MV-4-11 (cell line): ENCODE results near the gene ANKDD1A.

Experiments used
- DNase-seq: peaks from one replicate; lab custom pipeline; 2025; lab: John Stamatoyannopoulos, UW

The ANKDD1A gene

DNA sequence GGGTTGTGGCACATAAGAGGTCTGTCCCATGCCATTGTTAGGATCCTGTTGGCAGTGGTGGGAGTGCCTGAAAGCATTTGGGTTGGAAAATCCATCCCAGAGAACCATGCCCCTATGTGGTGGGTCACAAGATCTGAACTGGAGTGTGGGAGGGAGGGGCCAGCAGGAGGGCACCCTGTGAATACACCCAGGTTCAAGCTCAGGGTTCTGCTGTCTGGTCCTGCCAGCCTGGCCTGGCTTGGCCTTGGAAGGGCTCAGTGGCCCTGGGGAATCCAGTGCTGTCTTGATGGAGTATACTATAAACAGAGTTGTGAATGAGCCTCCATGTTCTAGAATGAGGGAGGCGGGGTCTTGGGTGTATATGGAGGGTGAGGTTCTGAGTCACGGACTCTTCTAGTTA, 11.8 kb downstream of the ANKDD1A start:
- no peak for DNase-seq

DNA sequence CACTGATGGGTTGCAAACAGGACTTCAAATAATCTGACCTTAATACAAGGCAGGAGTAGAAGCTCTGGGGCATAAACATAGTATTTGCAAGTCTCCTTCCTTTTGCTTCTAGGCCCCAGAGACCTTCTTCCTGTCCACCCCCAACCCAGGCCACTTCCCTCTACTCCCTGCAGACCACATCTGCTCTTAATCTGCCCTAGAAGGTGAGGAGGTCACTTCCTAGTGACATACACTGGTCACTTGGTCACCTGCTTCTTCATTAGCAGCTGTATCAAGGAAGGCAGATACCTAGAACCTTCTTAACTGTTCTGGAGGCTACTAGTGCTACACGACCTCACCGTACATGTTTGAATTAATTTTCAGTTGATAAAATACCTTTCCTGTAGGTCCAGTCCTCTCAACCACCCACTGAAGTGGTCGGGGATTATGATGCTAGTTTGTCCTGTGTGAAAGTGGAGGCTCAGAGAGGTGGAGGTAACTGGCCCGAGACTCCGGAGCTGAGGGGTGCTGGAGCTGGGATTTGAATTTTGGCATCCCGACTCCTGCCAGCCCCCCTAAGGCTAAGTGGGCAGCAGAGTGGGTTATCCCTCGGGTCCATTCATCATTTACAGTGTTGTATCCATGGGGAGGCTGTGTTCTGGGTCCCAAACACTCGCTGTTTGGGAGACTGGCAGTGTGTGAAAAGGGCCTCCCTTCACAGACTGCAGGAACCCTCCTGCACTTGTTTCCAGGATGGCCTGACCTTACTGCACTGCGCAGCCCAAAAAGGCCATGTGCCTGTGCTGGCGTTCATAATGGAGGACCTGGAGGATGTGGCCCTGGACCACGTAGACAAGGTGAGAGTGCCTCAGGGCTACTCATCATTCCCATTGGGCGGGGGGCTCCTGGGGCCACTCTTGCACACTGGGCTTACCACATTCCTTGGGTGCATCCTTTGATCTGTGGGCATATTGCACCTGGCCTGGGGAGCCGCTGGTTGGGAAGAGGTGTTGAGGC, 13.9 kb downstream of the ANKDD1A start:
- no peak for DNase-seq

- DNase-seq: no peak
Observed at GRCh38 chr15:64926661-64927060, 15.0 kb downstream of the ANKDD1A start.

GRCh38 chr15:64928626-64929220, 17.0 kb downstream of the ANKDD1A start:
- DNase-seq: no peak

DNA sequence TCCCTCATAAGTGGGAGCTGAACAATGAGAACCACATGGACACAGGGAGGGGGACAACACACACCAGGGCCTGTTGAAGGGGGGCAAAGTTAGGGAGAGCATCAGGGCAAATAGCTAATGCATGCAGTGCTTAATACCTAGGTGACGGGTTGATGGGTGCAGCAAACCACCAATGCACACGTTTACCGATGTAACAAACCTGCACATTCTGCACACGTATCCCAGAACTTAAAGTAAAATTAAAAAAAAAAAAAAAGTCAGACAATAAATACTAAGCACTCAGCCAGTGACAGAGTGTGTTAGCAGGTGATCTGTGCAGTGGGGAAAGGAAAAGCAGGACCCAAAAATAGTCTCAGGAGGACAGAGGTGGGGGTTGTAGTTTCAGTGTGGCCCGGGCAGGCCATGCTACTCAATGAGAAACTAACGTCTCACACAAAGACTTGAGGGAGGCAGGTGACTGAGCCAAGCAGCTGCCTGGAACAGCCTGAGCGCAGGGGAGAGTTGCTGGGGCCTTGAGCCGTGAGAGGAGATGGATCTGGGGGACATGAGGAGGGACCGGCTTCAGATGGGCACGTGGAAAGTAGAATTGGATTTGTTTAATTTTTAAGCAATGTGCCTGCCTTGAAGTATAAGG, 18.4 kb downstream of the ANKDD1A start:
- DNase-seq: no peak

DNA sequence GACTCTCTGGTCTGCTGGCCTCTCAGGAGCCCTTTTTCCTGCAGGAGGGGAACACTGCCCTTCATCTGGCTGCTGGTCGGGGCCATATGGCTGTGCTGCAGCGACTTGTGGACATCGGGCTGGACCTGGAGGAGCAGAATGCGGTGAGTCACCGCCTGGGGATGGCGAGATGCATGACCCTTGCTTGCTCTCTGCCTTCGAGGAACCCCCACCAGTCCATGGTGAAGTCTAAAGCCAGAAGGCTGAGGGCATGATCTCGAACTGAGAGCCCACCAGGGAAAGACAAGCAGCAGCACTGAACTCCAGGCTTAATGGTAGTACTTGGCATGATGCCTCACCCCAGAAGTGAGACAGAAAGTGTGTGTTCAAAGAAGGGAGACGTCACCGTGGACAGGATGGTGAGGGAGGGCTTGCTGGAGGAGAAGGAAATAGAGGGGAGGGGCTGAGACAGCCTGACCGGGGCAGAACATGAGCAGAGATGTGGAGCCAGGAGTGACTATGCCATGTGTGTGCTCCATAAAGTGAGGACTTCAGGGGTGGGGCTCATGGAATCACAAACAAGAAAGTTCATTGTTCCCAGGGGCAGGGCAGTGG, 19.2 kb downstream of the ANKDD1A start:
- no peak for DNase-seq

DNA sequence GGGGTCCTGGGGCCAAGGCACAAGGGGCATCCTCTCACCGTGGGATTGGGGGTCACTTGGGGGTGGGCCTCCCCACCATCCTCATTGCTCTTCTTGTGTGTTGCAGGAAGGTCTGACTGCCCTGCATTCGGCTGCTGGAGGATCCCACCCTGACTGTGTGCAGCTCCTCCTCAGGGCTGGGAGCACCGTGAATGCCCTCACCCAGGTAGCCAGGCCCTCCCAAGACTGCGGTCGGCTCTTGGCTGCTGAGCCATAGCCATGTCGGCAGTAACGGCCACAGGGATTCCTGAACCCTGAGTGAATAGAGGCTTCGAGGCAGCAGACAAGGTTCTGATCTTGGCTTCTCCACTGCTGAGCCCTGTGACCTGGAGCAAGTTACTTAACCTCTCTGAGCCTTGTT, 19.7 kb downstream of the ANKDD1A start:
- no peak for DNase-seq

DNA sequence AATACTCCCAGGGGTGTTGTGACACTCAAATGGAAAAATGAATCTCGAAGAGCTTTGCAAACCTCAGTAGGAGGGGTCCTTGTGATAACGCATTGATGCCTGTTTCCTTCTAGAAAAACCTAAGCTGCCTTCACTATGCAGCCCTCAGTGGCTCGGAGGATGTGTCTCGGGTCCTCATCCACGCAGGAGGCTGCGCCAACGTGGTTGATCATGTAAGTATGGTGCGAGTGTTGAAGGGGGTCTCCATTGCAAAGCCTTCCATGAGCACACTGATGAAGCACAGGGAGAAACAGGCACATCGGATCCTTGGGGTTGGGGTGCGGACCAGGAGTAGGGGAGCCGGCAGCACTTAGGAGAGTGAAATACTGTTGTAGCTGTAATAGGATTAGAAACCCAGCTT, 22.3 kb downstream of the ANKDD1A start:
- no peak for DNase-seq

GRCh38 chr15:64938192-64938591, 26.5 kb downstream of the ANKDD1A start:
- DNase-seq: no peak

- DNase-seq: no peak
Observed at GRCh38 chr15:64942356-64942755, 30.7 kb downstream of the ANKDD1A start.

DNA sequence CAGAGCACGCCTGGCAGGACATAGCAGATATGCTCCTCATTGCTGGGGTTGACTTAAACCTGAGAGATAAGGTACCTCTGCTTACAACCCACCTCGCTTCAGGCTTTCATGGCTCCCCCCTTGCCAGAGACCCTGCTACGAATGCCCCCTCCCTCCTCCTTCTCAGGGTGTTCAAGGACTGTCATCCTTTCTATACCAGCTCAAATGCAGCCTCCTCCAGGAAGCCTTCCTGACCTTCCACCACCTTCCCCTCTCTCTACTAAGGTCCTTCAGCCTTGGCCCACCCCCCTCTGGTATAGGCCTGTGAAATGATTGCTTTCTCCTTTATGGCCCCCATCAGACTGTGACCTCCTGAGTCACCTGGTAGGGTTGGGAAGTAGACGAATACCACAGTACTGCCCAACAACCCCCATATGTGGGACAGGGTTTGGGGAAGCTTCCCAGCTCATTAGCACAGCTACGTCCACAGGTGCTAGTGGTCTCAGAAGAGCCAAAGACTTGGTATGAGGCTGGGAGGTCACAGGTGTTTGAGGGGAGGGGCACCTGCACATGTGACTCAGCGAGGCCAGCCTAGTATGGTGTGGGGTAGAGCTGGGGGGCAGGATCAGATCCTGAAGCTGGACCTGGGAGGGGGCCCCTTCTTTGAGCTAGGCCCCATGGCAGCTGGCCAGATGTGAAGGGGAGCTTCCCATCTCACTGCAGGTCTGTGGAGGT, 32.0 kb downstream of the ANKDD1A start:
- no peak for DNase-seq

DNA sequence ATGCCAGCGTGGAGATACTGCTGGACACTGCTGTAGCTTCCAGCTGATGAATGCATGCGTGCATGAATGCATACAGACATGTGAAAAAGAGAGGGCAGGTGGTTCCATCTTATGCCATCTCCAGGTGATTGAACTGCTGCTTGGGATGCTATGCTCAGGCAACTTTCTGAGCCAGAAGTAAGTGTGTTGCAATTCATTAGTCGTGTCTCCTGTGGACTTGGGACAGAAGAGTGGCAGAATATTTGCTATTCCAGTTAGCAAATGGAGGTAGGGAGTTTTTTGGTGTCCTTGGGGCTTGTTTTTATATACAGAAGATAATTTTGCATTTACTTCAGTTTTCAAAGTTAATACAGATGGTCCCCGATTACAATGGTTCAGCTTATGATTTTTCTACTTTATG, 33.3 kb downstream of the ANKDD1A start:
- DNase-seq: no peak

- DNase-seq: no peak
Observed at GRCh38 chr15:64947211-64947610, 35.5 kb downstream of the ANKDD1A start.

GRCh38 chr15:64948916-64949315, 37.2 kb downstream of the ANKDD1A start:
- DNase-seq: no peak

DNA sequence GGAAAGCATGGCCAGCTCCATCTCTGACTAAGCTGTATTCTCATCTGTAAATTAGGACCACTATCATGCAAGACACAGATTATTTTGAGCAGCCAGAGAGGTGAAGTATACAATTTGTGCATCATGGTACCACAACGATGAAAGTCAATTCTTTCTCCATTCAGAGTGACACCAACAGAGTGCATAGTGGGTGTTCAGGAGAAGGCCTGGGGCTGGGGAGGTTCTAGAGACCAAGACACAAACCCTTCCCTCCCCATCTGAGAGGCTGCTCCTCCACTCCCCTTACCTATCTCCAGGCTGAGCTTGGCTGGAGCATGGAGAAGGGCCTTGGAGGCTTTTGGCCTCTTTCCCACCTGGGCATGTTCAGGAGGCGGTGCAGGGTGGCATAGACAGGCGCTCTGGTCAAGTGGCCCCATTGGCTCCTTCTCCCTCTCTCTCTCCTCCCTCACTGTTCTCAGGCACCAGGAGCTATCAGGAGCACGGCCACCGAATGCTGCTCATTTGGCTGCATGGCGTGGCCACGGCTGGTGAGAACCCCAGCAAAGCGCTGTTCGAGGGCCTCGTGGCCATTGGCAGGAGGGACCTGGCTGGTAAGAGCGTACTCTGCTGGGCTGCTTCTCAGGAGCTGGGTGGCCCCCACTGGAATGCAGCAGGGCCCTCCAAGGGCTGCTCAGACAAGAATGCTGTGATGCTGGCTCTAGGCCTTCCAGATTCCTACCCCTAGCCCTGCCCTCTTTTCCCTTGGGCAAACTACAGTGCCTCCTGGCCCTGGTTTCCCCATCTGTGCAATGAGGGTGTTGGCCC, 37.9 kb downstream of the ANKDD1A start:
- DNase-seq: no peak

DNA sequence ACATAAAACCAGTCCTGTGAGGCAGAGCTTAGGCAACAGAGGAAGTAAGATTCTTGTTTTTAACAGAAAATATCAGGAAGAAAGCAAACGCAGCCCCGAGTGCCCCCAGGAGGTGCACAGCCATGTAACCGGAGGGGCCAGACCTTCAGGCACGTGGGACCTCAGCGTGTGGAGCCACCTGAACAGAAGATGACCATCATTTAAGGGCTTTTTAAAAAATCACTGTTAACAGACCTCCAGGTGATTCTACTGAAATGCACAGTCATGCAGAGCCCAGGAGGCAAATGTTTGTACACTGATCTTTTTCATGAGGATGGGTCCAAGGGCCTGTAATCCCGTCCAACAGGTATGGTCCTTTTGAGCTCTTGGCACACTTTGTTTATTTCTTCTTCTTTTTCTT, 39.2 kb downstream of the ANKDD1A start:
- peak; percentile 37 for DNase-seq

- DNase-seq: no peak
Observed at GRCh38 chr15:64951777-64952418, 40.2 kb downstream of the ANKDD1A start.

- DNase-seq: no peak
Observed at GRCh38 chr15:64954395-64954794, 42.7 kb downstream of the ANKDD1A start.

DNA sequence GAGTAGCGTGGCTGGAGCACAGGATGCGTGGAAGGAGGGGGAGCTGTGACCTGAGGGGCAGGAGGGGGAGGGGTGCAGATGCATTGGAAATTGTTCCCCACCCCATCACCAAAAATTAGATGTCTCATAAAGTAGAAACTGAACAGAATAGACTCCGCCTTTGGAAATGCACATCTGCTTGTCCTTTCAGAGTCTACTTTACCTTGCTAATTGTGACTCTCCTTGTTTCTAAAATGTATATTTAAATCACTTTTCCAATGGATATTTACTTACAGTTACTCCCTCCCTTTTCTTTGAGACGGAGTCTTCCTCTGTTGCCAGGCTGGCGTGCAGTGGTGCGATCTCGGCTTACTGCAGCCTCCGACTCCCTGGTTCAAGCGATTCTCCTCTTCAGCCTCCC, 47.4 kb downstream of the ANKDD1A start:
- no peak for DNase-seq

- no peak for DNase-seq
Observed at GRCh38 chr15:64960153-64960552, 48.5 kb downstream of the ANKDD1A start.

DNA sequence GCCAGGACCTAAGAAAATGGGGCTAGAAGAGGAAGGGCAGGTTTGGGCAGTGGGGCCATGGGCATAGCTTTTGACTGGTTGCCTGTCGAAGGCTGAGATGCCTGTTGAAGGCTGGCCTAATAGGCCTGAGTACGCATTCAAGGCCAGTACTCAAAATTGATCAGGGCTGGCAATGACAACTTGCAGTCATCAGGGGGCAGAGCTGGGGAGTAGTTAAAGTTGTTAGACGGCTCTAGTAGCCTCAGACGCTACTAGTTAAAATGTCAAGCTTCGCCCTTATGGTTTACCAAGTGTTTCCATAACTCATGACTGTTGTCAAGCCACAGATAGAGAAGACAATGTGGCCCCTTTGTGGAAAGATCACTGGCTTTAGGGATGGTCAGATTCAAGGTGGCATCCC, 49.3 kb downstream of the ANKDD1A start:
- DNase-seq: no peak
